GM21825 (cell line): ENCODE results near the gene MUCL3.
"Not testable (repeated sequence)": the region's sequence is repeated elsewhere in the genome, so short reads cannot be mapped to it uniquely, and the experiment has no call there.

ENCODE experiments used
- ATAC-seq: cut with Tn5 transposase; IDR thresholded peaks from one replicate; pipeline ENCODE4 v1.9.1; 2021; ENCODE audit warnings: mild to moderate bottlenecking, moderate library complexity; ENCODE audit not compliant: unreplicated experiment

MUCL3 gene, protein sequence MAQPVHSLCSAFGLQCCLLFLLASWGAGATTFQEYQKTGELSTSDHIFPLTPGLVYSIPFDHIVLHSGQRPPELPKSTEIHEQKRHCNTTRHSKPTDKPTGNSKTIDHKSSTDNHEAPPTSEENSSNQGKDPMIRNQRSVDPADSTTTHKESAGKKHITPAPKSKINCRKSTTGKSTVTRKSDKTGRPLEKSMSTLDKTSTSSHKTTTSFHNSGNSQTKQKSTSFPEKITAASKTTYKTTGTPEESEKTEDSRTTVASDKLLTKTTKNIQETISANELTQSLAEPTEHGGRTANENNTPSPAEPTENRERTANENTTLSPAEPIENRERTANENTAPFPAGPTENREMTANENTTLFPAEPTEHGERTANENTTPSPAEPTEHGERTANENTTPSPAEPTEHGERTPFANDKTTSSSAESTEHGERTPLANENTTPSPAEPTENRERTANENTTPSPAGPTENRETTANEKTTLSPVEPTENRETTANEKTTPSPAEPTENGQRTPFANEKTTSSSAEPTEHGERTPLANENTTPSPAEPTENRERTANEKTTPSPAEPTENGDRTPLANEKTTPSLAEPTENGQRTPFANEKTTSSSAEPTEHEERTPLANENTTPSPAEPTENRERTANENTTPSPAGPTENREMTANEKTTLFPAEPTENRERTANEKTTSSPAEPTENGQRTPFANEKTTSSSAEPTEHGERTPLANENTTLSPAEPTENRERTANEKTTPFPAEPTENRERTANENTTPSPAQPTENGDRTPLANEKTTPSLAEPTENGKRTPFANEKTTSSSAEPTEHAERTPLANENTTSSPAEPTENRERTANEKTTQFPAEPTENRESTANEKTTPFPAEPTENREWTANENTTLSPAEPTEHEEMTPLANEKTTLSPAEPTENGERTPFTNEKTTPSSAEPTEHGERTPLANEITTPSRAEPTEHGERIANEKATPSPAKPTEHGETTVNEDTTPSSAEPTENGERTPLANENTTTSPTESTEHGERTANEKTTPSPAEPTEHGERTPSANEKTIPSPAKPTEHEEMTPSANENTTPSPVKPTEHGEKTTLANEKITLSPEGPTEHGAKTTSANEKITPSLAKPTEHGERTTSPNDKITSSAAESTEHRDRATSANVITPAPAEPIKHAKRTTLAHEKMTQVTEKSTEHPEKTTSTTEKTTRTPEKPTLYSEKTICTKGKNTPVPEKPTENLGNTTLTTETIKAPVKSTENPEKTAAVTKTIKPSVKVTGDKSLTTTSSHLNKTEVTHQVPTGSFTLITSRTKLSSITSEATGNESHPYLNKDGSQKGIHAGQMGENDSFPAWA (N-terminal part only)

GRCh38 chr6:30940361-30940986 lies at the start of gene MUCL3:
Gene MUCL3, plus strand, starts transcription at chr6:30940973. Its CDS starts 27 bp downstream, at chr6:30941000.
- no peak for ATAC-seq

DNA sequence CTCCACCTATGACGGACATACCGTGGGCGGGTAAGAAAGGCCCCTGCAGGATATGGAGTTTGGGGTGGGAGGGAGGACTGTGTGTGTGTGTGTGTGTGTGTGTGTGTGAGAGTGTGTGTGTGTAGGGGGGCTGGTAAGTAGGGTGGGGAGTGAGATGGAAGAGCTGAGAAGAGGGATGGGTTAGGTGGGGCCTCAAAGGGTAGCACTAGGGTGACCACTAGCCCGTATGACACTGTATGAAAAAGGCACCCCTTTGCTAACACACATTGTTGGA lies 49.4 kb upstream of the MUCL3 start:
- ATAC-seq: no peak

DNA sequence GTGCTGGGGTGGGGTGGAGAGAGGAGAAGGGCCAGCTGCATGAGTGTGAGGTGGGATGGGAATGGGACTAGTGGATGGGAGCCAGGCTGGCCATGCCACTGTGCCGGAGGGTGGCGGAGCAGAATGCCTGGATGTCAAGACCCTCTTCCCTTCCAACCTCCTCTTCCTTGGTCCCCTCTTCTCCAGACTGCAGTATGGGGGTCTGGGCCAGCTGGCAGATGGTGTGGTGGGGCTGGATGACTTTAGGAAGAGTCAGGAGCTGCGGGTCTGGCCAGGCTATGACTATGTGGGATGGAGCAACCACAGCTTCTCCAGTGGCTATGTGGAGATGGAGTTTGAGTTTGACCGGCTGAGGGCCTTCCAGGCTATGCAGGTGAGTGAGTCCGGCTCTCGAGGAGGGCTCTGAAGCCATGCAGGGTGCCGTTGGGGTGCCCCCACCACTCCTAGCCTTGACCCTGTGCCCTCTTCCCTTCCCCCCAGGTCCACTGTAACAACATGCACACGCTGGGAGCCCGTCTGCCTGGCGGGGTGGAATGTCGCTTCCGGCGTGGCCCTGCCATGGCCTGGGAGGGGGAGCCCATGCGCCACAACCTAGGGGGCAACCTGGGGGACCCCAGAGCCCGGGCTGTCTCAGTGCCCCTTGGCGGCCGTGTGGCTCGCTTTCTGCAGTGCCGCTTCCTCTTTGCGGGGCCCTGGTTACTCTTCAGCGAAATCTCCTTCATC lies 48.8 kb upstream of the MUCL3 start:
- no peak for ATAC-seq

DNA sequence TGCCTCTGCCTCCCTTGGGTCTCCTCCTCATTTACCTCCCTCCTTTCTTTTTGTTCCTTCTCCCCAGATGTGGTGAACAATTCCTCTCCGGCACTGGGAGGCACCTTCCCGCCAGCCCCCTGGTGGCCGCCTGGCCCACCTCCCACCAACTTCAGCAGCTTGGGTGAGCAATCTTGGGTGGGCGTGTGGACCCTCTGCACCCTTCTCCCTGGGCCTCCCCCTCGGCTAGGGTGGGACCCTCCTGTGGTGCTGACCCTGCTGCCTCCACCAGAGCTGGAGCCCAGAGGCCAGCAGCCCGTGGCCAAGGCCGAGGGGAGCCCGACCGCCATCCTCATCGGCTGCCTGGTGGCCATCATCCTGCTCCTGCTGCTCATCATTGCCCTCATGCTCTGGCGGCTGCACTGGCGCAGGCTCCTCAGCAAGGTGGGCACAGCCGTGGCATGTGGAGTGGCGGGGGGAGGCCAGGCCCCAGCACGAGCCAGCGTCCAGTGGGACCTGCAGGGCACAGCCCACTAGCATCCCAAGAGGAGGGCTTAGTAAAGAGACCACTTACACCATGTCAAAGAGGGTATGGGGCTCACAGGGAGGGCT lies 47.7 kb upstream of the MUCL3 start:
- ATAC-seq: no peak

GRCh38 chr6:30893666-30894065 lies 47.1 kb upstream of the MUCL3 start:
- no peak for ATAC-seq

- ATAC-seq: no peak
Observed at GRCh38 chr6:30894381-30894780, 46.4 kb upstream of the MUCL3 start.

DNA sequence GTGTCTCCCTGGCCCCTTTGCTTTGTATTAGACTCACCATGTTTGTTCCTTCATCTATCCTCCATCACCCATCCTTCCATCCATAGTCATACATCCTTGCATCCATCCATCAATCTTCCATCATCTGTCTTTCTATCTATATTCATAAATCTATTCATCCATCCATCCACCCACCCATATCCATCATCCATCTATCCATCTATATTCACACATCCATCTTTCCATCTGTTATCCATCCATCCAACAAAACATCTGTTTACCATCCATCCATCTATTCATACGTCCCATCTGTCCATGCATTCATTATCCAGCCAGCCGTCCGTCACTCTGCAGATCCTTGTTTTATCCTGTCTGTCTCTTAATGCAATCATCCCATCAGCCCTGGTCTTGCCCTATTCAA lies 45.8 kb upstream of the MUCL3 start:
- no peak for ATAC-seq

GRCh38 chr6:30895343-30895742 lies 45.4 kb upstream of the MUCL3 start:
- no peak for ATAC-seq

GRCh38 chr6:30896541-30896940 lies 44.2 kb upstream of the MUCL3 start:
- ATAC-seq: no peak

GRCh38 chr6:30897882-30898281 lies 42.9 kb upstream of the MUCL3 start:
- ATAC-seq: no peak

GRCh38 chr6:30898750-30899360 lies 41.9 kb upstream of the MUCL3 start:
- ATAC-seq: no peak

DNA sequence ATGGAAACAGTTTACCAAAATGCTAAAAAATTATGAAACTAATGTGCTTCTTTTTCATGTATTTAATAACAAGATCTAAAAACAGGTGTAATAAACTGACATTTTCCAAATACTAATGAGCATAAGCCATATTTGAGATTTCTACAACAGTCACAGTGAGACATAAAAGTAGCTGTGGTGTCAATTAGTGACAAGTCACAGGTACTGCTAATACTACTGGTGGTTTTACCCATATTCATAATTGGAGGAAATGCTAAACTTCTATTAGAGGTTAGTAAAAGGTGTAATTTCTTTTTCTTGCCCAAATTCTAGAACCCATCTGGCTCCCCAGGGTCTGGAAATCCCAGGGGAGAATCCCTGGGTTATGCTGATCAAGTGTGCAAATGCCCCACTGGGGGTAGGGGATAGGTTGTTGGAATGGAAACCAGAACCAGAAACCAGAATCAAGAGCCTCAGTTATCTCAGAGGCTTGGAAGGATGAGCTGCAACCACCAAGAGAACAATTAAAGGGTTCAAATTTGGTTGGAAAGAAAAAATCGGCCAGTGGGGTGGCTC lies 39.8 kb upstream of the MUCL3 start:
- ATAC-seq: no peak

DNA sequence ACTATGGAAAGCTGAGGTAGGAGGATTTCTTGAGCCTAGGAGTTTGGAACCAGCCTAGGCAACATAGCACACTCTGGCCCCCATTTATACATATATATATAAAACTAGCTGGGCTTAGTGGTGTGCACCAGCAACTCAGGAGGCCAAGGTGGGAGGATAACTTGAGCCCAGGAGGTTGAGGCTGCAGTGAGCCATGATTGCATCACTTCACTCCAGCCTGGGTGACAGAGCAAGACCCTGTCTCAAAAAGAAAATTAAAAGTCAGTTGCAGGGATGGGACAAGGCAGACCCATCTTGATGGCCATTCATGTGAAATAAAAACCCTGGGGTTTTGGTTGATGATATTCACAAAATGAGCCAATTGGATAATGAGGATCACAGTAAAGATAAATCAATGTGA lies 39.3 kb upstream of the MUCL3 start:
- no peak for ATAC-seq

GRCh38 chr6:30902196-30902595 lies 38.6 kb upstream of the MUCL3 start:
- not testable (repeated sequence) for ATAC-seq

DNA sequence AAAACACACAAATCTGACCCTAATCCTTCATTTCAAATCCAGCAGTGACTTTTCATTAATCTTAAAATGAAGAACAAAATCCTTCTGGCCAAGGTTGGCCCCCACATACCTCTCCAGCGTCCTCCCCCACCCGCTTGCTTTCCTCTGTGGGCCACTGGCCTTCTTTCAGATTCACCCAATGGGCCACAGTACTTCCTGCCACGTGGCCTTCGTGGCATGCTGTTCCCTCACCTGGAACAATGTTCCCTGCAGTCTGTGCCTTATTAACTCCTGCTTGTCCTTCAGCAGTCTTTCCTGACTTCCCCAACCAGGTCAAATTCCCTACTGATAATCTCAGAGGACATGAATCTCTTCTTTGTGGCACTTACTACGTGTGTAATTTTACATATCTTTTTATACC lies 38.1 kb upstream of the MUCL3 start:
- no peak for ATAC-seq

- ATAC-seq: no peak
Observed at GRCh38 chr6:30903236-30903635, 37.5 kb upstream of the MUCL3 start.

- not testable (repeated sequence) for ATAC-seq
Observed at GRCh38 chr6:30907290-30907757, 33.4 kb upstream of the MUCL3 start.

- peak; percentile 91 for ATAC-seq
Observed at GRCh38 chr6:30907758-30908591, 32.8 kb upstream of the MUCL3 start, which contains the start of gene GTF2H4. Gene GTF2H4, plus strand, starts transcription at chr6:30908207.
